NCI-H187 treated with DMSO at 0.1 percent for 48 hours (cell line): ENCODE results near the gene PTPRA.
"Not testable (repeated sequence)": the region's sequence is repeated elsewhere in the genome, so short reads cannot be mapped to it uniquely, and the experiment has no call there.

Experiments
- DNase-seq: peaks from one replicate; lab custom pipeline; 2025; lab: John Stamatoyannopoulos, UW

PTPRA gene

DNA sequence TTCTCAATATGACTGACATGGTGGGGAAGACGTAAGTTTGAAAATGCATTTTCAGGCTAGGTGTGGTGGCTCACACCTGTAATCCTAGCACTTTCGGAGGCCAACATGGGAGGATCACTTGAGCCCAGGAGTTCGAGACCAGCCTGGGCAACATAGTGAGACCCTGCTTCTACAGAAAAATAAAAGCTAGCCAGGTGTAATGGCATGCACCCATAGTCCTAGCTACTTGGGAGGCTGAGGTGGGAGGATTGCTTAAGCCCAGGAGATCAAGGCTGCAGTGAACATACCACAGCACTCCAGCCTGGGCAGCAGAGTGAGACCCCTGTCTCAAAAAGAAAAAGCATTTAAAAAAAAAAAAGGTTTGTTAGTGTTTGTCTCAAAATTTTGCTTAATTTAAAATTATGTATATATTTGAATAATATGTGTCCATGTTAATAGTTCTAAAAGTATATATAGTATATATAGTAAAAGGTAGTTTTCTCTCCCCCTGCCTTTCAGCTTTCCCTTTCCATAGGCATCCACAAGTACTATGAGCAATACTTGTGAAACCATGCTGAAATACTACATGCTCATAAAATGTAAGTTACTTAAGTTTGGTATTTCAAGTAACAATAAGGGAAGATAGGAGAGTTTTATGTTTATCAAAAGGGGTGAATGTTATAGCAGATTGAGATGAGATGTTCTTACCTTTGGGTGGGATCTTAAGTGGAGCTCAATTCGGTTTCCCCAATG is 15.1 kb downstream of the PTPRA start:
- no peak for DNase-seq

DNA sequence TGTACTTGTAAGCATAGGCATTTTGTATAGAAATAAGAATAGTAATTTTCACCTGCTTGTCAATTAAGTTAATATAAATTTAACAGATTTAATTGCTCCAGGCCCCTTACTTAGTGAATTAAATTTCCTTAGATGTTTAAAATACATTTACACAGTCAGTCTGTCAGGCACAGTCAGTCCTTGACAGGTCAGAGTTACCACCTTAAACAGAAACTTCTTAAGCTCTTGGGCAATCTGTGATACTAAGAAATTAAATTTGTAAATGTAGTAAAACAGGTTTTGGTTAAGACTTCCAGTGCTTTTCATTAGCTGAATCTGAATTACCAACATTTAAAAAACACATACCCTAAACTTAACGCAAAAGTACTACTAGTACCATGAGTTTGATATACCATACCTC is 15.9 kb downstream of the PTPRA start:
- DNase-seq, result no peak

DNA sequence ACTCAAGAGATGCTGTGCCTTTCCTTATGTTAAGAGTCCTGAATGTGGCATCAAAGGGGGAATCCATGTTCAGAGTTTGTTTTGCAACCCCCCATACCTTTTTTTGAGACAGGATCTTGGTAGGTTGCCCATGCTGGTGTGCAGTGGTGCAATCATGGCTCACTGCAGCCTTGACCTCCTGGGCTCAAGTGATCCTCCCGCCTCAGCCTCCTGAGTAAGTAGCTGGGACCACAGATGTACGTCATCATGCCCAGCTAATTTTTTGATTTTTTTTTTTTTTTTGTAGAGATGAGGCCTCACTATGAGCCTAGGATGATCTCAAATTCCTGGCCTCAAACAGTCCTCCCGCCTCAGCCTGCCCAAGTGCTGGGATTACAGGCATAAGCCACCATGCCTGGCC is 16.5 kb downstream of the PTPRA start:
- DNase-seq, result no peak

DNA sequence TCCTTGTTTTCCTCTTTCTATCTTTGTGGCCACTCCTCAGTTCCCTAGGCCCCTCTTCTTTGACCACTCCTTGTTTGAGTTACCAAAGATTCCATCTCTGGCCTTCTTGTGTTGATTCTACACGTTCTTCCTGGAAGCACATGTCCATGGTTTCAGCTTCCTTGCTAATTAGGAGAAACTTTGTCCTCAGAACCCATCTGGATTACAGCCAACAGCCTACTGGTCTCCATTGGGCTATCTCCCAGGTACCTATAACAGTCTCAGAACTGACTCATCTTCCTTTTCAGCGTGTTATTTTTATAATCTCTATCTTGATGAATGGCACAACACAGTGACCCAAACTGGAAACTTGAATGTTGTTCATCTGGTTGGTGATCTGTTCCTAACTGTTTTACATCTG is 17.5 kb downstream of the PTPRA start:
- no peak for DNase-seq

DNA sequence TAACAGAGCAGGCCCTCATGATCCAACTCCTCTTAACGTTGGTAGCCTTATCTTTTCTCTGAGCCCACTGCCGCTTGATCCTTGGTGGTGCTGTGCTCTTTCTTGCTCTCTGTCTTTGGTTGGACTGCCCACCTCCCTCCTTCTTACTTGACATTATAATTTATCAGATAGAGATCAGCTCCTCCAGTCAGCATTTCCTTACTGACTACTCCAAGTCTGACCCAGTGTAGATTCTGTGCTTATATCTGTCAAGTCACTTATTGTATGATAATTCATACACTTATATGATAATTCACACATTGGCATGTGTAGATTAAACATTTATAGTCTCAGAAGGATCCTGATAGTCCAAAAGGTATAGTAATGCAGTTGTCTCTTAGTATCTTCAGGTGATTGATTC is 18.1 kb downstream of the PTPRA start:
- DNase-seq, result no peak

DNA sequence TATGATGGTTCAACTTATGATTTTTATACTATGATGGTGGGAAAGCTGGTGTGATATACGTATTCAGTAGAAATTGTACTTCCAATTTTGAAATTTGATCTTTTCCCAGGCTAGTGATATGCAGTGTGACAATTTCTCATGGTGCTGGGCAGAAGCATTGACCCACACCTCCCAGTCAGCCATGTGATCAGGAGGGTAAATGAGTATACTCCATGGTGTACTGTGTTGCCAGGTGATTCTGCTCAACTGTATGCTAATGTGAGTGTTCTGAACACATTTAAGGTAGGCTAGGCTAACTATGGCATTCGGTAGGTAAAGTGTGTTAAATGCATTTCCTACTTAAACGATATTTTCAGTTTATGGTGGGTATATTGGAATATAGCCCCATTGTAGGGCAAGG is 19.1 kb downstream of the PTPRA start:
- no peak for DNase-seq

DNA sequence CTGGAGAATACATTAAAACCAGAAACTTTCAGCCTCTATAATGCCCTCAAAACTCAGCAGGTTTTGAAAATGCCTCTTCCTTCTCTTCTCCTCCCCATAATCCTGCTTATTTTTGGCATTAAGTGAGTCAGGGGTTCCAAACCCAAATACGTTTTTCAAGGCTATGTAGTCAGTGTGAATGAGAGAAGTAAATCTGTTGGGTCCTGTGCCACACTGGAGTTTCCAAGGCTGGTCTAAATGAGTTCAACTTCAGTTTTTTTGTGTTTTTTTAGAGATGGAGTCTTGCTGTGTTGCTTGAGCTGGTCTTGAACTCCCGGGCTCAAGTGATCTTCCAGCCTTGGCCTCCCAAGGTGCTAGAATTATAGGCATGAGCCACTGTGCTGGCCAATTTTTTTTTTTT is 20.9 kb downstream of the PTPRA start:
- no peak for DNase-seq

DNA sequence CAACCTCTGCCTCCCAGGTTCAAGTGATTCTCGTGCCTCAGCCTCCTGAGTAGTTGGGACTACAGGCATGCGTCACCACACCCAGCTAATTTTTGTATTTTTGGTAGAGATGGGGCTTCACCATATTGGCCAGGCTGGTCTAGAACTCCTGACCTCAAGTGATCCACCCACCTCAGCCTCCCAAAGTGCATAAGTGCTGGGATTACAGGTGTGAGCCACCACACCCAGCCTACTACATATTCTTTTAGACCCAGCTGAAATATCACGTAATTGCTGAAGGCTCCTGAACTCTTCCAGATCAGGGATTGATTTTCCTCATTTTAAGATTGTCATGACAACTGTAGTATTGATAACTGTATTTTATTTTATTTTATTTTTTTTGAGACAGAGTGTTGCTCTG is 21.9 kb downstream of the PTPRA start:
- DNase-seq, result not testable (repeated sequence)

DNA sequence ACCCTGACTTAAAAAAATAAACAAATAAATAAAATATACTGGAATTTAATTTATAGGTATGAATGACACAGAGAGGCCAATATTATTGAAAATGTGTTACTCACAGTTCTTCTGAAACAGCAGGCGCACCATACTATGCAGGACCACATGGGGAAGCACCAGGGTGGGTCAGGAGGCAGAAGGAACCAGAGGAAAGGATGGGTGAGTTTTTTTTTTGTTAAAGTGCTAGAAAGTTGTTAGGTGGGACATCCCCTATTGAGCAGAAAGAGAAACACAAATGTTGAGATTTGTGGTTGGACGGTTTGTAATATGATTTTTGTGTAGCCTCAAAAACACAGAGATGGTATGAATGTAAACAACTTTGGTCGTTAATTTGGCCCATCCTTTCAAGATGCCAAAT is 26.0 kb downstream of the PTPRA start:
- DNase-seq, result no peak

DNA sequence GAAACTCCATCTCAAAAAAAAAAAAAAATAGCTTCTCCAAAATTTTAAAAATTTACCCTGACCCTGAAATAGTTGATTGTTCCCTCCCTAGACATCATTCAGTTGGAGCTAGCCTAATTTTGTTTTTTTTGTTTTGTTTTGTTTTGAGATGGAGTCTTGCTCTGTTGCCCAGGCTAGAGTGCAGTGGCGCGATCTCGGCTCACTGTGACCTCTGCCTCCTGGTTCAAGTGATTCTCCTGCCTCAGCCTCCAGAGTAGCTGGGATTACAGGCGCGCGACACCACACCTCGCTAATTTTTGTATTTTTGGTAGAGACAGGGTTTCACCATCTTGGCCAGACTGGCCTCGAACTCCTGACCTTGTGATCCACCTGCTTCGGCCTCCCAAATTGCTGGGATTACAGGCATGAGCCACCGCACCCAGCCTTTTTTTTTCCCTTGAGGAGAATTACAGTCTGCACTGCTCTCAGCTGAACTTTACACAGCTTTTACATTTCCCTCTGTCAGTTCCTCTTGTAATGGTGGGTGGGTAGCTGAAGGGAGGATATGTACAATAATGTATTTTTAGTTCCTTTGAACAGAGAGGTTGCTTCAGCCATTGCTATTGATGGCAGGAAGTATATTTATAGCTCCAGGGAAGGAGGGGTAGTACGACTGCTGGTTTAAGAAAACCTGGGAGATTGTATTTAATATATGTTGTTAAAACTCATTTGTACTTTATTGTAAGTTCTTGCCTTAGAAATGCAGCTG is 27.7 kb downstream of the PTPRA start:
- no peak for DNase-seq

DNA sequence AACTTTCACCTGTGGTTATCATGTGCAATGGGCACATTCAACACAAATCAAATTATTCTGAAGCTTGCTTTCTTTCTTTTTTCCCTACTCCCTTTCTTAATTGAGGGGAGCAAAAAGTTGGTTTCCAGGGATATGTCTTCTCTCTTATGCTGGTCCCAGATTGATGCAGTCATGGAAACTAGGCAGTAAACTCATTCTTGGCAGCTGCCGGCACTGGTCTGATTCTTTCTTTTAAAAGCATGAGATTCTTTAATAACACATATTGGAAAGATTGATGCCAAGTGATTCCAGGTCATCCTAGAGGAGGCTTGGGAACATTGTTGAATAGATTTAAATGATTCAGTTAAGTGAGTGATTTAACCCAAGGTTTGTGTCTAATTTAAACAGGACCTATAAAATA is 29.0 kb downstream of the PTPRA start:
- no peak for DNase-seq

DNA sequence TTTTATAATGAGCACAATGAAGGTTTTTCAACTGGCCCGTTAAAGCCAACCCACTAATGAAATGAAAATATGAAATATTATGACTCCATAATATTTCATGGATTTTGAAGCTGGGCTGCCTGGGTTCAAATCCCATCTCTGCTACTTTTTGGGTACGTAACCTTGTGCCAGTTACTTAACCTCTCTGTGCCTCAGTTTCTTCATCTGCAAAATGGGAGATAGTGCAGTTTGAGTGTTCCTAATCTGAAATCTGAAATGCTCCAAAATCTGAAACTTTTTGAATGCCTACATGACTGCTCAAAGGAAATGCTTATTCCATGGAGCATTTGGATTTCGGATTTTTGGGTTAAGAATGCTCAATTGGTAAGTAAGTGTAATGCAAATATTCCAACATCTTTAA is 29.5 kb downstream of the PTPRA start:
- no peak for DNase-seq

DNA sequence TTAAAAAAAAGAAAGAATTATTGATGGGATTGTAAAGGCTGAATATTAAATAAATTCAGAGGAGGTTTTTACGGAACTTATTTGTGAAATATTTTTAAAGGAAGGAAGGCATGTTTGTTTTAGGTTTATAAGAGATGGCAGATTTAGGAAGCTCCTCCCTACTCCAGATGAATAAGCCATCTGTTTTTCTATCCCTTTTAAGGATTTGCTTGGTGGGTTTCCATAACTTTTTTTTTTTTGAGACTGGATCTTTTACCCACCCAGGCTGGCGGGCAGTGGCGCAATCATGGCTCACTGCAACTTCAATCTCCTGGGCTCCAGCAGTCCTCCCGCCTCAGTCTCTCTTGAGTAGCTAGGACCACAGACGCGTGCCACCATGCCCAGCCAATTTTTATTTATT is 30.4 kb downstream of the PTPRA start:
- DNase-seq, result no peak

DNA sequence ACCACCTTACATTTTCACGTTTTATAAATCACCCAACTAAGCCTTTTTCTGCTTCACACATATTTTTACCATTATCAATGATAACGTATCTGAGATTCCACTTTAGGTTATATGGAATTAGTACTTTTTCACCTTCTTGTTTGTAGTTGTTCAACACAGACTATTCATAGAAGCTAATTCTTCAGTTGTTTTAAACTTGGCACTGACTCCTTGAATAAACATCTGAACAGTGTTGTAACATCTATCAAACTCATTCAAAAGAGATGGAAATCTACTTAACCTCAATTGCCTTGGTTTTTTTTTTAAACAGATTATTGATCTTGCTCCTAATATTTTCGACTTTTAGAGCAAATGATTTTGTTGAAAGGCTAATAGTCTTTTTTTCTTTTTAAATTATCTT is 34.2 kb downstream of the PTPRA start:
- no peak for DNase-seq

DNA sequence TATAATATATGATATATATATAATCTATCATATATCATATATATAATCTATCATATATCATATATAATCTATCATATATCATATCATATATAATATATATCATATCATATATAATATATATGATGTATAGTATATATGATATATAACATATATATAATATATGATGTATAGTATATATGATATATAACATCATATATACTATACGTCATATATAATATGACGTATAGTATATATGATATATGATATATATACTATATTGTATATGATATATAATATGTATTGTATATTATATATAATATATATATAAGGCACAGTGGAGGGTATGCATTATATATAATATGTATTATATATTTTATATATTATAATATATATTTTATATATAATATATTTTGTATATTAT is 36.7 kb downstream of the PTPRA start:
- DNase-seq, result no peak

DNA sequence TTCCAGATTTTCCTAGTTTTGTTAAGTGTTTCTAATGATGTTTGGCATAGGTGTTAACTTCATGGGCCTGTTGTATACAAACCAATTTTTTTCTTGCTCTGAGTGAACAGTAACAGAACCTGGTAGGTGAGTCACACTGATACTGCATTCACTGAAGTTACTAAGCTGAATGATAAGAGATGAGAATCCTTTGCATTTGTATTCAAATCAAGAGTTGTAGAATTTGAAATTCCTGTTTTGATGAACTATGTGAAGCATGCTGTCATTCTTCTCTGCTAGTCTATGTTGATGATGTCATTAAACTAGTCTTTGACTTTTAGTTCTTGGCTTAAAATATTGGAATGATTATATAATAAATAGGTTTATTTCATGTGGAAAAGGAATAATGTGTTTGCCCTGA is 37.9 kb downstream of the PTPRA start:
- no peak for DNase-seq

DNA sequence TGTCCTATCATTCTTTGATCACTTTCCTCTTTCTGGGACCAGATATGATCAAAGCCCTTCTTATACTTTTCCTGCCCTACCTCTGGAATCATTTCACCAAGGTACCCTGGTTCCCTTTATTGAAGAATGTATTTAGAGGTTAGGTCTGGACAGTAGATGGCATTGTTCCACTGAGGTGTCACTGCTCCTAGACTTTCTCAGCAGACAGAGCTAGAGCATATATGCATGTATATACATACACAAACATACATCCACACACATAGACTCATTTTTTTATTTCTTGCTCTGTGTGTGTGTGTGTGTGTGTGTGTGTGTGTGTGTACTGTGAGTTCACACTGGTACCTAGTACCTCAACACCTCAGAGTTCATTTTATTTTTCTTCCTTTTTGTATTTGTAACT is 40.9 kb downstream of the PTPRA start:
- DNase-seq, result no peak

DNA sequence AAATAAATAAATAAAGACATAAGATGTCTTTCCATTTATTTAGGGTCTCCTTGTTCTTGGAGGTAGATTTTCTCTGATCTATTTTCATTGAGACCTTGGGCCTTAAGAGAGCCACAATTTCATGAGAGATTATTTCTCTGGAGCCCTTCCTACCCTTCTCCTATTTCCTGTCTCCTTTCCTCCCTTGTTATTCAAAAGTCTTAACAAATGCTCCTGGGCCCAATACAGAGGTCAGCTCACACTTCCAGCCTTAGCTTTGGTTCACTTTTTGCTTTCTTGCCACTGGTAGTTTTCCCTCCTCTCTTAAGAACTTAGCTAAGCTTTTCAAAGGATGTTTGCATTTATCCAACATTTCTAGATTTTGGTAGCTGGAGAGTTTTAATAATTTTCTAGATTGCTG is 44.0 kb downstream of the PTPRA start:
- DNase-seq, result no peak

DNA sequence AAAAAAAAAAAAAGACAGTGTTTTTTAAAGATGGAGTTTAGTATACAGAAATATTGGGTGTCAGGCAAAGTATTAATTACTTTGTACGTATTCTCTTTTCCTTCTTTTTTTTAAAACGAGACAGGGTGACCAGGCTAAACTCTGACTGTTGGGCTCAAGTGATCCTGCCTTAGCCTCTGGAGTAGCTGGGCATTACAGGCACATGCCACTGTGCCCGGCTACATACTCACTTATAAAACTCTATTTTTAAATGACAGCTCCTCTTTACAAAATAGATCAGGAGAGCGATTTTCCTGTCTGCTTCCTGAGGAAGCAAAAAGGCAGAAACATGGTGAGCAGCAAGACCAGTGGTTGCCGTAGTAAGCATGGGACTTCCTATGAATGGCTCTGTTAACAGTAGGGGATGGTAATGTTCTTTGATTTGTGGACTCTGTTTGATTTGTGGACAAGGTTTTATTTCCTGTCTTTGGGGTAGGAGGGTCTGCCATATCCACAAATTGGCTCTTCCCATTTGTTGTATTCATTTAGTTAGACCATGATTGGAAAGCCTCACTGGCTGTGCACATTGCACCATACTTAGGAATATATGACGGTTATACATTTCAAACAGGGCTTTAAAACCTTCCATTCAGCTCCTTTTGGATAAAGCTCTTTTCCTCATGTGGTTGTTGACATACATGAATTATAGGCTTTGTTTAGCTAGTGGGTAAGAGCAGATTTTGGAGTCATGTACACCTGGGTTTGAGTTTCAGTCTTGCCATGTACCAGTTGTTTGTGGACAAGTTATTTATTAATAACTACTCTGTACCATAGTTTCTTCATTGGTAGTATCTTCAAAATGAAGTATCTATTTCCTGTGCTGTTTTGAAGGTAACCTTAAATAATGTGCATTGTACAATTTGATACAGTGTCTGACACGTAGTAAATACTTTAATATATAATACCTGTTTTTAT is 45.1 kb downstream of the PTPRA start:
- DNase-seq, result no peak

DNA sequence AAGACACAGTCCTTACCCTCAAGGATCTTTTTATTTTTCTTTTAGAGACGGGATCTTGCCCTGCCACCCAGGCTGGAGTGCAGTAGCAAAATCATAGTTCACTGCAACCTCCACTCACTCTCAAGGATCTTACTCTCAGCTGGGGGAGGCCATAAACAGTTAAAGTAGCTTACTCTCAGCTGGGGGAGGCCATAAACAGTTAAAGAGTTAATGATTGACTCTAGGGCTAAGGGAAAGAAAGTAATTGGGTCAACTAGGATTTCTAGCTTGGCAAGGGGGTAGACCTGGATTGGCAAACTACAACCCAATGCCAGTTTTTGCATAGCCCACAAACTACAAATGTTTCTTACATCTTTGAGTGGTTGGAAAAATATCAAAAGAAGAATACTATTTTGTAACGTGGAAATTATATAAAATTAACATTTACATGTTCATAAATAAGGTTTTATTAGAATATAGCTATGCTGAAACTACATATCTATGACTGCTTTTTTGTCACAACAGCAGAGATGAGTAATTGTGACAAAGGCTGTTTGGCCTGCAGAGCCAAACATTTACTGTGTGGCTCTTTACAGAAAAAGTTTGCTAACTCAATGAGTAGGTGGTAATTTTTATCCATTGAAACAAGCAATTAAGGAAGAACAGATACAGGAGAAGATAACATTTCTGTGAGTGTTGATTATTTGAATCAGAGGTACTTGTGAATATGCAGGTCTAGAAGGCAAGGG is 46.4 kb downstream of the PTPRA start:
- DNase-seq, result no peak

DNA sequence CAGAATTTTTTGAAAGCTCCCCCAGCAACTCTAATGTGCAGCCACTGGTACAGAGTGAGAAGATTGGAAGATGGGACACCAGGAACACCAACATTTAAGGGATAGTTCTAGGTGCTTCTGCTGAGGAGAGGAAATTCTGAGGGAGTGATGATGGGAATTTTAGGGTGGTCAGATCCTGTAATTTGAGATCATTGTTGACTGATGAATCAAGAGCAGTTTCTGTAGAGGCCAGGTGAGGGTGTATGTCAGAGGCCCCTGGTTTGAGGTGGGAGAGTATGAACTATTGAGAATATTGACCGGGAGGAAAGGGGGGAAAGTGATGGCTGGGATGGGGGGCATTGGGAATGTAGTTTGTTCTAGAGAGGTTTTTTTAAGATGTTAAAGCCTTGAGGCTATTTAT is 47.2 kb downstream of the PTPRA start:
- no peak for DNase-seq

DNA sequence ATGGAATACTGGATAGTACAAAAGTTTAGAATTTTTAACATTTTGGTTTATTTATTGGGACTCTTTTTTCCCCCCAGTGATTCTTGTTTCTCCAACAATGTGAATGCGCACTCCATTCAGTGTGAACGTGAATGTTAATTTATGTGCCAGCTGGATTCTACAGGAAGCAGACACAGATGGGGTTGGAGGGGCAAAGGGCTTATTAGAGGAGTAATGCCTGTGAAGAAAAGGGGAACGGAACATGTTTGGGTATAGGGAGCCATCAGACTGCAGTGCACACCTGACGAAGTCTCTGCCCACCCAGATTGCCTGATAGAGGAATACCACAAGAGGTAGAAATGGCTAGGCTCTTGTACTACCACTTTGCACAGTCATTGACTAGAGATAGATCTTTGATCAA is 48.2 kb downstream of the PTPRA start:
- no peak for DNase-seq
